Stimulated activated CD4-positive, alpha-beta T cell treated with anti-CD3 and anti-CD28 coated beads, Interleukin-1b, Interleukin-23, amount 100 ng/mL, for 48 hours (primary cell): Measurements from ENCODE around the gene CKLF.

Experiments used
- DNase-seq: peaks from one replicate; pipeline ENCODE4 v3.0.0-alpha.2; 2020

The CKLF gene

DNA sequence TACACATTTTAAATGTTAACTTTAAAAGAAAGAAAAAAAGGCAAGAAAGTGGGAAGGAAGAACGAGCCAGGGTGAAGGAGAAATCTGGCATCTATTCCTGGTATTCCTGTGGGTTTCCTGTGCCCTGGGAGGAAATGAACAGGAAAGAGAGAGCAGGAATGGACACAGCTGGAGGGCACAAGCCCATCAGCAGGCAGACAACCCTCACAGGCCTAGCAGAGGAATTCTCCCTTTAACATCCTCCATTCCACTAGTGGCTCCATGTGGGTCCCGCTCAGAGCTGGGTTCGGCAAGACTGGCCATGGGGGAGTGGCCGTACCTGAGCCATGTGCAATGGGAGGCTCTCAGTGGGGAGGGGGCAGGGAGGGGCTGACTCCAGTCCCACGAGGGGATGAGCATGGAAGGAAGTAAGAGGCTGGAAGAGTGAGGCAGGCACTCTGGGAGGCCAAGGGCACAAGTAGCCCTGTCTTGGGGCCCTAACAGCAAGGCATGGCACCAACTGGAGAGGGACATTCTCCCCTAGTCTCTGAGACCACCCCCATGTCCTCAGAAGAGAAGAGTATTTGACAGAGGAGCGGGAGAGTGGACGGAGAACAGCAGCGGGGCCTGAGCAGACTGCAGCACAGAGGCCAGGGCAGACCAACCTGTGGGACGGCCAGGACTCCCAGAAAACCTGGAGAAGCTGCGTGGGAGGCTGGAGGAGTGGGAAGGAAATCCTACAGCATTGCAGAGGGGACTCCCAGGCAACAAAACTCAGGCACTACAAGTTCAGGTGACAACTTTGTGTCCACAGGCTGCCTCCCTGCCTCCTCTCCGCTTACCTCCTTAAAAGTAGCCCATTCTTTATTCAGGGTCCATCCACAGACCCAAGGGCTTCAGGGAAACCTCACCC is 32.6 kb upstream of the CKLF start:
- no peak for DNase-seq

DNA sequence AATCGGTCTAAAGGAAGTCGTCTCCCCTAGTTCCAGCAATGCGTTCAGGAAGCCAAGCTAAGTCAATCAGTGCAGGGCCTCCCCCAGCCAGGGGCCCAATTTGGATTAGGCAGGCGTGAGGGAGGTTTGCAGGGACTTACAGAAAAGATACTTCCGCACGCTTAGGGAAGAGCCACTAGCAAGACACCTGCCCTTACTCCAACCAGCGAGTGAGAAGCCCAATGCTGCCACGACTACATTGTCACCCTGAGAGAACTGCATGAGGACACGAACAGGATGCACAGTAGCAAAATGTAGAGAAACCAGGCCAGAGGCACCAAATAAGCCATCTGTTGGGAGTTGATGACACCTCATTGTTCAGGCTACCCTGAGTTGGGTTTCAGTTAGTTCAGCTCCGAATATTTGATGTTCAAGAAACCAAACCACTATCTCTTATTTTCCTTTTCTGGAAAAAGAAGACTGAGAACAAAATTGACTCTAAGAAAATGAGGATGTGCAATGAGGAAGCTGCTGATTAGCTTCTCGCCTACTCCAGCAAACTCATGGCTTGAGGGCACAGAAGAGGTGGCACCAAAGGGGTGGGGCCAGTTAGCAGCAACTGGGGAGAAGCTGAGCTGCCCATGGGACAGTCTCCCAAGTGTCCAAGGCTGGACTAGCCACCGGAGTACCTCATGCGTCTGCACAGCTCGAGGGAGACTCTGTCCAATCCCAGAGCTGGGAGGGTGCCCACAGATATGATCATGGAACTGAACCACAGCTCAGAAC is 31.8 kb upstream of the CKLF start:
- DNase-seq = no peak

DNA sequence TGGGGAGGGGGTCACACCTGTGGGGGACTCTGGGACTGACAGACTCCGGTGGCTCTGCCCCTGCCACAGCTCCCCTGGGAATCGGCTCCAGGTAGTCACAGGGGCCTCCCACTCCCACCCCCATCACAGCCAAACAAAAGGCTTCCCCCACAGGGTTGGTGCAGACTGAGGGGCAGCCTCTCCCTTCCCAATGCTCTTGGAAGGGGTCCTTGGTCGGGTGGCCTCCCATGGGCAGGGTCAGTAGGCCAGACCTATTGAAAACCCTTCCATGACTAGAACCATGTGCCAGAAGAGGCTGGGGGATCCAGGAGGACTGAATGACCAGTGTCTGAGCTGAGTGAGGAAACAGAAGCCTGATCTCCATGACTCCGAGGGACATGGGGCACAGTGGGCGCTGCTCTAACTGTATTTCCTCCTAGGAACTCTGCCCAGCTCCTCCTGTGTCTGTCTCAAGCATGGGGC is 31.1 kb upstream of the CKLF start:
- DNase-seq = no peak

DNA sequence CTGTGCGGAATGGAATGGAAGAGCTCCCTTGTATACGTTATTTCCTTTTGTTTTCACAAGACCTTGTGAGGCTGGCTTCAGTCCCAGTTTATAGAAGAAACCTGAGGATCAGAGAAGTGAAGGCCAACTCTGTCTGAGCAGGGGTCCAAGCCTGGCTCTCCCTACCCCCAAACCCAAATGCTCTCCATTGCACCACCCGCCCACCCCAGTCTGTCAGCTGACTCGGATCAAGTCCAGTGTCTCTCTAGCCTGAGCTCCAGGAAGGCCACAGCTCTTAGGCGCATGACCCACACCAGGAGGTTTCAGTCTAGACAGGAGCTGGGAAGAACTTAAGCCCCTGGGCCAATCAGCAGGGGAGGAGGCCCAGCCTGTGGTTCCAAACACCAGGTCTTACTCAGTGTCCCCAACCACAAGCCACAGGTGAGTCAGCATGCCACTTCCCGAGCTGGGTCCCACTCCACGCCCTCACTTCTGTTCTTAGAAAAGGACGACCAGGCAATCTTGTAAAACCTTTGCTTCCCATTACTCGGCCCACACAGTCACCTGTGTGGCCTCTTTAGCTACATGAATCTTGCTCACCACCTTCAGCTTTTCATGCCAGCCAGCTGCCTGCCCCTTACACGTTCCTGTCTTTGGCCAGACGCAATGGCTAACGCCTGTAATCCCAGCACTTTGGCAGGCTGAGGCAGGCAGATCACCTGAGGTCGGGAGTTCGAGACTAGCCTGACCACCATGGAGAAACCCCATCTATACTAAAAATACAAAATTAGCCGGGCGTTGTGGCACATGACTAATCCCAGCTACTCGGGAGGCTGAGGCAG is 30.2 kb upstream of the CKLF start:
- DNase-seq = peak; percentile 97

DNA sequence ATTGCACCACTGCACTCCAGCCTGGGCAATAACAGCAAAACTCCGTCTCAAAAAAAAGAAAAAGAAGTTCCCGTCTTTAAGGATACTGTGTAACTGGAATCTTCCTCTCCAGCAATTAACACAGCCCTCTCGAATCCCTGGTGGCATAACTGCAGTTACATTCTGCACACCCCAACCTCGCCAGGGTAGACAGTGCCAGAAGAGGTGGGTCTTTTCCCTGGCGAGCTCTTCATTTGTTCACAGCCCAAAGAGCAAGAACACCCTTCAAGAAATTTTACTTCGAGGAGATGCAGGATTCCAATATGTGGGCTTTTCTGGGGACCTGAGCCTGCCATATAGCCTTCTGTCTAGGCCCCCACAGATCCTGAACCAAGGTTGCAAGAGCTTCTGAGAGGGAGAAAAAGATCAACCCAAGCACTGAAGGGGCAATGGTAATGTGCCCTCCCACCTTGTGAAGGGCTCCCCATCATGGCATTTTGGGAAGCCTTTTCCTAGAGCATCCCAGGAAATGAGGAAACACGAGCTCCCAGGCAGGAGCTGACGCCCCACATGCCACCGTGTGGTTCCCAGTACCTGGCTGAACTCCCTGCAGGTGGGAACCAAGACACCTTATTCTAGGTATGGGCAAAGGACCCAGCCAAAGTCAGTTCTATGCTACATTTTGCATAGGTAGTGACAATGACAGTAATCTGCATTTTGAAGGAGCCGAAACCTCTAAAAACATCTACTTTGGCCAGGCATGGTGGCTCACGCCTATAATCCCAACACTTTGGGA is 29.4 kb upstream of the CKLF start:
- DNase-seq = no peak

DNA sequence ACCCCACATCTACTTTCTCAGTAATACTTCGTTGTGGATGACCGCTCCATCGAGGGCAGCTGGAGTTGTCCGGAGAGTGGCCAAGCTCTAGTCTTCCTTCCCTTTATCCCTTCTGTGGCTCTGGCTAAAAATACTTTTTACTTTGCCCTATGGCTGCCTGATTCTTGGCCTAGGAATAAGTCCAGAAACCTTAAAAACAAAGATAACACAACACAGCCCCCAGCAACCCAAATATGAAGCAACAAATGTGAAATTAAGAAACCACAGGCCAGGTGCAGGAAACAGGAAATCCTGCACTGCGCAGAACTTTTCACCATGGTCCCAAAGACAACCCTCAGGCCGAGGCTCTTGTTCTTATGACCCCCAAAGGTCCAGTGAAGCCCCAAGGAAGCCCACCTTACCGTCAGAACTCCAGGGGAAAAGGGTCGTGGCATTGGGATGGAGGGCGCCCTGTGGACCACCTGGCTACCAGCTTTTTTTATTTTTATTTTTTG is 28.5 kb upstream of the CKLF start:
- no peak for DNase-seq

DNA sequence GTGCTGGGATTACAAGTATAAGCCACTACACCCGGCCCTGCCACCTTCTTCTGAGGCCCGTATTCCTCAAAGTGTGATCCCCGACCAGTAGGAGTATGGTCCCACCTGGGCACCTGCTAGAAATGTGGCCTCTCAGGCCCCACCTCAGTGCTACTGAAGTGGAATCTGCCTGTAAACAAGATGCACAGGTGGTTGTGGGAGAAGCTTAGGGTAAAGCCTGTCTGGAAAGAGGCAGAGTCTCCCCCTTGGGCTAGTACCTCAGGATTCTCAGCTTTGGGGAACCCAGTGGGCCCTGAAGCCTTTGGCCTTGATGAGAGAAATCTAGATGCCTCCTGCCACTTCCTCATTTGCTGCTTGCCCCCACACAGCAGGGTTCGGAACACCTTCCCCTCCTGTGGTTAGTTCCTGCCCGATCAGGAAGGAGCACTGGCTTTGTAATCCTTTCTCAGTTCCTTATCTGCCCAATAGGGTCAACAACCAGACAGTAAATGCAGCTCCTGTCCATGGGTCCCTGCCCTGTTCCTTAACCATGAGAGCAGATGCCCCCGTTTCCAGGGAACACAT is 27.7 kb upstream of the CKLF start:
- no peak for DNase-seq

DNA sequence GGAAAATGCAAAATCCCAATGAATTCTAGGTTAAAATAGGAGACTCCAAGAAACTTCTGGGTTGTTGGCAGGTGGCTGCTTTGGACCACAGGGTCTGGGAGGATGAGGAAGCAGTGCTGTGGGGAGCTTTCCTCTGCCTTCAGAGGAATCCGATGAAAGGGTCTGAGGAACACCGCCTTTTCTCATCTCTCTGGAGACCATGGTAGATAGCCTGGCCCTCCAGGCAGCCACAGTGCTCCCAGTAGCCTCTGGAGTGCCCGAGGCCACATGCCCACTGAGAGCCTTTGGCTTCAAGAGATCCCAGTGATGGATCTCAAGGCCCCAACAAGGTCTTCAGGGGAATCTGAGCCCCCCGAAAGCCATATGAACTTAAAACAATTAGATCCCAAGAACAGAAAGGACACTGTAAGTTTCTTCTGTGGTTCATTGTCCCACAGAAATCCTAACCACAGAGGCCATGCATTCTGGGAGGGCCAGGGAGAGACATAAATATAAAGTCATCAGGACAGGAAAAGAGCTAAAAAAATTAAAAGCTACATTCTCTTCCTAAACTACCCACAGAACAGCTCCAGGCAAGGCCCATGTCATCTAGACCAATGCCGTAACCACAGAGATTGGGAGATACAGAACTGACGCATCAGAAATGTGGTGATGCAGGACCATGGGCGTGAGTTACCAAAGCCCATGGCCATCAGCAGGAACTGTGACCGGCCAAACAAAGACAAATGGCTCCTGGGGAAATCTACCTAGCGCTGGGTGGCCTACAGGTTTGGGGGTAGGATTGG is 26.8 kb upstream of the CKLF start:
- DNase-seq = no peak

DNA sequence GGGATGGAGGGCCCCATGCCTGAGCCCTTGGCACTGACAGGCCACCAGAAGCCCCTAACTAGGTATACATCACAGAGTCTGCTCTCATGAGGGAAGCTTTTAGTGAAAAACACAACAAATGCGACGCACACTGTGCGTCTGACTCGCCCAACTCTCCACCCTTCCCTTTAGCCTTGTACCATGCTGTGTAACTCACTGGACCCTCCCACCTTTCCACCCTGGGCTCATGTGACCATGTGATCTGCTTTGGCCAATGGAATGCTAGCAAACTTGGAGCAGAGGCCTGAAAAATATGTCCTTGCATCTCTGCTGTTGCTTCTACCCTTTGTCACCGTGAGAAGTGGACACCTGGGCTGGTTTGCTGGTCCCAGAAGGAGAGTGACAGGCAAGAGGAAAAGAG is 24.1 kb upstream of the CKLF start:
- DNase-seq = no peak

DNA sequence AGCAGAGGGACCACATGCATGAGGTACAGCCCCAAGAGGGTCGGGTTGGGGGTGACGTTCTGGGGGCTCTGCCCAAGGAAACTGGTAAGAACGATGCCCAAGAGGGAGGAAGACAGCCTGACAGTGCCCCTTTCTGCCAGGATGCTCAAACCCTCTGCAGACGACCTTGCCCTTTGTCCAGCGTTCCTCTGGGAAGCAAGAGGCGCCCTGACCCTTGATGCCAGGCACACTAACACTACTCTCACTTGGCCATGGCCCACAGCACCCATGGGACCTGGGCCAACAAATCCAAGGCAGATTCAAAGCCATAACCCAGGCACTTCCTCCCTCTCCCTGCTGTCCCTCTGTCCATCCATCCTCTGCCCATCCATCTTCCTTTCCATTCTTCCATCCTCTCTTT is 22.9 kb upstream of the CKLF start:
- DNase-seq = no peak

DNA sequence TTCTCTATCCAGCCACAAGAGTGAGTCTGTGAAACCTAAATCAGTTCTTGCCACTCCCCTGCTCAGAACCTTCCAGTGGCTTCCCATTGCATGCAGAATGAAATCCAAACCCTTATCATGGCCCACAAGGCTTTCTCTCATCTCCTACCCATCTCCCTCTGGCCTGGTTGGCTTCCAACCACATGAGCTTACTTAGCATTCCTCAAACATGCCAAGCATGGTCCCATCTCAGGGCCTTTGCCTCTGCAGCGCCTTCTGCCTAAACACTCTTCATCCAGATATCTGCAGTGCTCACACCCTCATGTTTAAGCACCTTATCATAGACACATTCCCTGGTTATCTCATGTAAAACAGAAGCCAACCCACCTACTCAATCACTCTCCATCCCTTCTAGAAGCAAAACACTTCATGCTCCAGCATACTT is 18.0 kb upstream of the CKLF start:
- DNase-seq = no peak

DNA sequence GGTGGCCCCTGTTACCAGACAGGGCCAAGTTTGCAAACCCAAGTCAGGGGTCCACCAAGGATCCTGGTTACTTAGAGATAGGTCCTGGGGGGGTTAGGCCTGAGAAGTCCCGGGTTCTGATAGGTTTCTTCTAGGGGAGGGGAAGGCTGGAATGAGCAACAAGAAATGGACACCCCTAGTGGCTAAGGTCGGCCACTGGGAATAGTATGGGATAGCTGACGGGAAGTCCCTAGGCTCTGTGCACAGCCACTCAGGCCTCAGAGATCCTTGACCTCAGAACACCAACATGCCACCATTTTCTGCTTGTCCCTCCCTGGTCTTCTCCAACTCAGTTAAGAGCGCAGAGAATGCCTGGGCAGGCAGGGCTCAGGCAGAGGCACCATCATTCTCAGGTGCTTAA is 15.9 kb upstream of the CKLF start:
- no peak for DNase-seq

DNA sequence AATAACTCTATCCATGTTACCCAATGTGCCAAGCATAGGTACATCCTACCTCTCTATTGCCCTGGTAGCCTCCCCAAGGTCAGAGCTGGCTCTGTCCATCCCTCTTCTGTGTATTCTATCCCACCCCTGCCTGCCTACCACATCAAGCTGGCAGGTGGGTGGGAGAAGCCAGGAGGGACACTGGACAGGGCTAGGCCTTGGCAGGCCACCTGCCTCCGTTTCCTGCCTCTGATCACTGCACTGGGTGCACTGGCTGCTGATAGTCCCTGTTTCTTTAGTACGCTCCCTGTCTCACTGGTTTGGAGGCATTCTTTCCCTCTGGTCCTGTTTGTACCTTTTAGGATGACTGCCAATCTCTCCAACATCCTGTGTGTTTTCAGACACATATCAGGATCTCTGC is 15.1 kb upstream of the CKLF start:
- no peak for DNase-seq

DNA sequence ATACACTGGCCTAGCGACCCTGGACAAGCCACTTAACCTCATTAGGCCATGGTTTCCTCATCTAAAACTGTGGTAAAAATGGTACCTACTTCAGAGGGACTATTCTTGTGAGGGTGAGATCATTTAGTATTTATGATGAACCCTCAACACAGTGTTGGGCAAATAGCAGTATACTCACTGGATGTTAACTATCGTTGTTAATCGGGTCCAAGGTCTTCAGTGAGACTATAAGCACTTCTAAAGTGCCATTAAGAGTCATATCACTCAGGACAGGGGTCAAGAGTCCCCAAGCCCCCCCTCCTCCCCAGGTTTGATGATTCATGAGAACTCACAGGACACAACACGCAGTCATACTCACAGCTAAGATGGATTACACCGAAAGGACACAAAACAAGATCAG is 13.5 kb upstream of the CKLF start:
- no peak for DNase-seq

DNA sequence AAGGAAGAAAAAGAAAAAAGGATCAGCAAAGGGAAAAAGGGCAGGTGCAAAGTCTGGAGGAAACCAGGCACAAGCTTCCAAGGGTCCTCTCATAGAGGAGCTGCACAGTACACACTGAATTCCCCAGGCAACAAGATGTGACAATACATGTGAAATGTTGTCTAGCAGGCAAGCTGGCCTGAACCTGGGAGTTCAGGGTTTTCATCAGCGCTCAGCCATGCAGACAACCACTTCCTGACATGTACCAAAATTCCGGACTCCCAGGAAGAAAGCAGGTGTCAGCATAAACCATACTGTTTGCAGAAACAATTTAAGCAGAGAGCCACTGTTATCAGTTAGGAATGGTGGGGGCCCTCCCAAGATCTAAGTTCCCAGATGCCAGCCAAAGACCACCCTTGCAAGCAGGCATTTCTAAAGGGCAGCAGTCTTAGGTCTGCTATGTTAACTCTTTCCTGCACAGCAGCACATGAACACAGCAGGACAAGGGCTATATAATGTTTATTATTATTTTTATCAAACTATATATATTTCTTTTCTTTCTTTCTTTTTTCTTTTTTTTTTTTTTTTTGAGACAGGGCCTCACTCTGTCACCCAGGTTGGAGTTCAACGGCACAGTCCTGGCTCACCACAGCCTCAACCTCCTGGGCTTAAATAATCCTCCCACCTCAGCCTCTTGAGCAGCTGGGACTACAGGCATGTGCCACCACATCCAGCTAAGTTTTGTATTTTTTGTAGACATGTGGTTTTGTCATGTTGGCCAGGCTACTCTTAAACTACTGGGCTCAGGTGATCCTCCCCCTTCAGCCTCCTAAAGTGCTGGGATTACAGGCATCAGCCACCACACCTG is 12.5 kb upstream of the CKLF start:
- DNase-seq = no peak

DNA sequence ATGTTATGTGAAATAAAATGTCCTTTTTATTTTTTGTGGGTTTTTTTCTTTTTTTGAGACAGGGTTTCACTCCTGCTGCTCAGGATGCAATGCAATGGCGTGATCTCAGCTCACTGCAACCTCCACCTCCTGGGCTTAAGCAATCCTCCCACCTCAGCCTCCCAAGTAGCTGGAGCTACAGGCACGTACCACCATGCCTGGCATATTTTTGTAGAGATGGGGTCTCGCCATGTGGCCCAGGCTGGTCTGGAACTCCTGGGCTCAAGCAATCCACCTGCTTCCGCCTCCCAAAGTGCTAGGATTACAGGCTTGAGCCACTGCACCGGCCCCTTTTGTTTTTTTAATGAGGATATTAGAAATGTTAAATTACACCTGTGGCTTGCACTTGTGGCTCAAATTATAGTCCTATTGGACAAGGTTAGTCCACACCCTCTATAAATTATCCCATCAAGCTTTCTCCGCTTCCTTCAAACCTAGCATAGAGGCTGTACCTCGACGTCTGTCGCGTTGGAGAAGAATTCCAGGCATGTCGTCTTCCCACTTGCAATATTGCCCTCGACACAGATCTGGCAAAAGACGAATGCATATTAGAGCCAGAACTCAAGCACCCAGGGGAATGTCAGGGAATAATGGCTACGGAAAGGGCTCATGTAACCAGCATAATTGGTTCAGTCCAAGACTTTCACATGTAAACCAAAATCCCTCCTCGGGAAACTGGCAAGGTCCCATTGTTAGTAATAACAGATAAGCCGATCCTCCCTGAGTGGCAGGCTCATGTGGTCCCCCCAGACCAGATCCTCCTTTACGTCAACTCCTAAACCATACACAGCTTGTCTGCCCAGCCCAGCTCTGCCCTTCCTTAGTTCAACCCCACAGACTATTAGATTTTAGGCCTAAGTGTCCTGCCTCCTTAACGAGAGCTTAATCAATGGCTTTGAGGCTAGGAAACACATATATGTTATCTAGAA is 10.7 kb upstream of the CKLF start:
- DNase-seq = no peak

DNA sequence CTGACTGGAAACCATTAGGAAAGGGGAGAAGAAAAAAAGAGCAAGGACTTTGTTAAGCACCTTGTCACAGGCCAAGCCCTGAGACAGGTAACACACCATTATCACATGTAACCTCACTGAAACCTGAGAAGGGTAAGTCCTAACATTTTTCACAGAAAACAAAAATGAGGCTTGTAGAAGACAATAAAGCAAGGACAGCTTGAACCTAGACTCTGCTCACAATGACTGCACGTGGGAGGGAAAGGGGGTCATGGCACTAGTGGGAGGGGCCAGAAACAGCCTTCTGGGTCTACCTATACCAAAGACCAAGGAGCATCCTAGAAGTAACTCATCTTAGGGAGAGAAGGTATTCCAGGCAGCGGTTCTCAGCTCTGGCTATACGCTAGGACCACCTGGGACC is 10.0 kb upstream of the CKLF start:
- DNase-seq = no peak

DNA sequence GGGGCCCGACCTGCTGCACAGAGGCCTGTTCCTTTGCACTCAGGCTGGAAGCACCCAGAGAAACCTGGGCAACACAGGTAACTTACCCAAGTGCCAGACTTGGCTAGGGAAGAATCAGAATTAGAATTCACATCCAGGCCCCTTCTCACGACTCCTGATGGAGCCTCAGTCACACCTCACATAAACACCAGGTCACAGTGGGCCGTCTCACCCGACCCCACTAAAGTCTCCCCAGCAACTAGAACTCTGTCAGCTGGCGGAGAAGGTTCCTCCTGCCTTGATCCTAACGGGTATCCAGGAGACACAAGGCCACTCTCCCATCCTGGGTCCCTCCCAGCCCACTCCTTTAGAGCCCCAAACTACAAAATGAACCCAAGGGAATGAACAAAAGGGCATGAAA is 8.8 kb upstream of the CKLF start:
- no peak for DNase-seq
